Hepatocyte (in vitro differentiated cells): Measurements from ENCODE around the gene RADIL.

ENCODE experiments used
- CTCF ChIP-seq: fragments of 200-600 bp; sonication (generic); IDR thresholded peaks from 2 replicates; pipeline ENCODE4 v1.5.1; 2016; ENCODE audit warnings: antibody characterized with exemption, mild to moderate bottlenecking; ENCODE audit not compliant: poor library complexity
- EZH2 ChIP-seq: fragments of 200-600 bp; sonication (generic); IDR thresholded peaks from 2 replicates; pipeline ENCODE4 v1.6.1; 2016; ENCODE audit warnings: antibody characterized with exemption, mild to moderate bottlenecking, borderline replicate concordance
- EZH2phosphoT487 ChIP-seq: fragments of 200-600 bp; sonication (generic); IDR thresholded peaks from one replicate; pipeline ENCODE4 v1.6.1; 2018; ENCODE audit warnings: antibody characterized with exemption, mild to moderate bottlenecking, low read depth, moderate library complexity; ENCODE audit not compliant: unreplicated experiment, severe bottlenecking

GRCh38 chr7:4911111-4911828 lies 27.8 kb upstream of the RADIL start:
- TF ChIP-seq CTCF (no peak), EZH2phosphoT487 (no peak), EZH2 (no peak)
